GM21723 (cell line): ENCODE measurements around the gene MLYCD.

ENCODE experiments used
- ATAC-seq: cut with Tn5 transposase; IDR thresholded peaks from one replicate; pipeline ENCODE4 v1.9.1; 2021; ENCODE audit warnings: mild to moderate bottlenecking, moderate library complexity; ENCODE audit not compliant: unreplicated experiment

The MLYCD gene

DNA sequence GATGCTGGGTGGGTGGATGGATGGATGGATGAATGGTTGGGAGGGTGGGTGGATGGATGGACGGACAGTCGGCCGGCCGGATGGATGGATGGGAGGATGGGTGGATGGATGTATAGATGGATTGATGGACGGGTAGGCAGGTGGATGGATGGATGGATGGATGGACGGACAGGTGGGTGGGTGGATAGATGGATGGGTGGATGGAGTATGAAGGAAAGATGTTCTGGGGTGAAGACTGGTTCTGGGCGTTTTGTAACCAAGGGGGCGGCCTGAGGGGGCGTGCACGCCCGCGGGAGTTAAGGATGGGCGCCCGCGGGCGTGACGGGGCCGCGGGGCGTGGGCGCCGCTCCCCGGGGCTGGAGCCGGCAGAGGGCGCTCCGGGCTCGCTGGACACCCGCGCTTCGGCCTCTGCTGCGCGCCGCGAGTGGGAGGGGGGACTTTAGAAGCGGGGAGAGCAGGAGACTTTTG is 69.0 kb downstream of the MLYCD start, which contains the start of gene NECAB2:
Gene NECAB2, plus strand, starts transcription at position 407 of the 468 bp plus-strand sequence. CDS start 405 bp downstream, outside the sequence.
- no peak for ATAC-seq

DNA sequence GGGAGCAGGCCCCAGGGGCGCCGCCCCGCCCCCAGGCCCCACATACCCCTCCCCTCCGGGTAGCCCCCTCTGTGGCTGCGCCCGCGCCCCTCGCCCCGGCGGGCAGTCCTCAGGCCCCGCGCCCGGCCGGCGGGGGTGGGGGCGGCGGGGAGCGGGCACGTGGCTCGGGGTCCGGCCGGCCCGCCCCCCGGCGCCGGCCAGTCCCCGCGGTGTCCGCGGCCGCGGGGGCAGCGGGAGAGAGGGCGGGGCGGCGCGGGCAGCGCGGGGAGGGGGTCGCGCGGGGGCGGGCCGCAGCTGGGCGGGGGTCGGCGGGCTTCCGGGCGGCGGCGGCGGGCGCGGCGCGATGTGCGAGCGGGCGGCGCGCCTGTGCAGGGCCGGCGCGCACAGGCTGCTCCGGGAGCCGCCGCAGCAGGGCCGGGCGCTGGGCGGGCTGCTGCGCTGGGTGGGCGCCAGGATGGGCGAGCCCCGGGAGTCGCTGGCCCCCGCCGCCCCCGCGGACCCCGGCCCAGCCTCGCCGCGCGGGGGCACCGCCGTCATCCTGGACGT is 69.5 kb downstream of the MLYCD start:
- no peak for ATAC-seq

DNA sequence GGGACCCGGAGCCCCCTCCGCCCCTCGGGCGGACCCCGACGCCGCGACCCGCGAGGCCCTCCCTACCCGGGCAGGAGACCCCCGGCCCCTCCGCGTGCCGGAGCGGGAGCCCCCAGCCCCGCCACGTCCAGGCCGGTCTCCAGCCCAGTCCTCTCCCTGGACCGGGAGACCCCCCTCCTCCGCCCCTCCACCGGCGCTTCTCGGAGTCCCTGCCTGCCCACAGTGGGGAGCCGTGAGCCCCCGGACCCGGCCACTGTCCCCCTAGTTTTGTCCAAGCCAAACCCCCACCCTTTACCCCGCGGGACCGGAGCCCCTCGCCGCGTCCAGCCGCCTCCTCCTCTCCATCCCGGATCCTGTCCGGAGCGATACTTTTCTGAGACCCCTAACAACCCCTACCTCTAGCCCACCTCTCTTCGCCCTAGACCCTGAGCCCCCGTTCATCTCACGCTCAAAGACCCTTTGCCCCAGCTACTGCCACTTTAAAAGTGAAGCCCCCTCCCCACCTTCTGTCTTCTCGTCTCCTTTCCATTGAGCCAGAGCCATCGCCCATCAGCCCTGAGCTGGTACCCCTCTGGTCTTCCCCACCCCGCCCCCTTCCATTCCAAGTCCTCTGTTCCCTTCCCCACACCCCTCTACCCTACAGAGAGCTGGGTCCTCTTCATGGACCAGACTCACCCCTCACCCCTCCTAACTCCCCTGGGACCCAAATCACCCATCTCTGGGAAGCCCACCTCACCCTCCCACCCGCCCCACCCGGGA is 70.2 kb downstream of the MLYCD start:
- no peak for ATAC-seq

DNA sequence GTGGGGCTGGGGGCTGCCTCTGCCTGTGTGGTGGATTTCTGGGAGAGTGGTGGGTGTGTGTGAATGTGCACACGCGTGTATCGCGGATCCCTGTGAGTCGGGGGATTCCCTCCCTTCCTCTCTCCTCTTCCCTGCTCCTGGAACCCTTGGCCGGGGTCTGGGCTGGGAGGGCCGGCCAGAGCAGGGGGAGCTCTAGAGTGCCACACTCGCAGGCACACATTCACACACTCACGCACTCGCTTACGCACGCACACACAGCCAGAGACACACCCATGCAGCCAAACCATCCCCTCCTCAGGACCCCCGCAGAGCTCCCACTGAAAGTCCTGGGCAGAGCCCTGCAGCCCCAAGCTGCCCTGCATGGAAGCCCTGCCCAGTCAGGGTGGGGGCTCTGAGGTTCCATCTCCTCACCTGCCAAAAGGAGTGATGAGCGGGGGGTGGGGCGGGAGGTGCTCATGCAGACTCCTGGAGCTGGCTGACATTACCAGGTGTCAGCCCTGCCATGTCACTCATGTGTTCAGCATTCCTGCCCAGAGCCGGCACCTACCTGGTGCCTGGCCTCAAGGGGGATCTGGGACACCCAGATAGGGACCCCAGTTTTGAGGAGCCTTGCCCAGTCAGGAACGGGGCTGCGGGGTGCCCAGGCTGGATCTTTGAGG is 71.0 kb downstream of the MLYCD start:
- no peak for ATAC-seq

DNA sequence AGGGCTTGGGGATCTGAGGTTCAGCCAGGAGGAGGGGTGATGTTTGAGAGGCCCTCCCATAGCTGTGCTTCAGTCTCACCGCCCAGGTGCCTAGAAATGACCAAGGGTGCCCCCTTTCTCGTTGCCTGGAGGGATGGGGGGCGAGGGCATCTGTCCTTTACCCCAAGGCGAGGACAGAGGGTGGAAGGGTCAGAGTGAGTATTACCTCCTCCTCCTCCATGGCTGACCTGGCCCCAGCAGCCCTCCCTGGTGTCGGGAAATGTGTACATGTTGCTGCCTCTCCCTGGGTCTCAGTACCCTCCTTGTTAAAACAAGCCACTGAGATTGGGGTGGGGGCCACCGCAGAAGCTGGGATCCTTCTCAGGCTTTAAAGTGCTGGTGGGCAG is 71.5 kb downstream of the MLYCD start:
- ATAC-seq = no peak

DNA sequence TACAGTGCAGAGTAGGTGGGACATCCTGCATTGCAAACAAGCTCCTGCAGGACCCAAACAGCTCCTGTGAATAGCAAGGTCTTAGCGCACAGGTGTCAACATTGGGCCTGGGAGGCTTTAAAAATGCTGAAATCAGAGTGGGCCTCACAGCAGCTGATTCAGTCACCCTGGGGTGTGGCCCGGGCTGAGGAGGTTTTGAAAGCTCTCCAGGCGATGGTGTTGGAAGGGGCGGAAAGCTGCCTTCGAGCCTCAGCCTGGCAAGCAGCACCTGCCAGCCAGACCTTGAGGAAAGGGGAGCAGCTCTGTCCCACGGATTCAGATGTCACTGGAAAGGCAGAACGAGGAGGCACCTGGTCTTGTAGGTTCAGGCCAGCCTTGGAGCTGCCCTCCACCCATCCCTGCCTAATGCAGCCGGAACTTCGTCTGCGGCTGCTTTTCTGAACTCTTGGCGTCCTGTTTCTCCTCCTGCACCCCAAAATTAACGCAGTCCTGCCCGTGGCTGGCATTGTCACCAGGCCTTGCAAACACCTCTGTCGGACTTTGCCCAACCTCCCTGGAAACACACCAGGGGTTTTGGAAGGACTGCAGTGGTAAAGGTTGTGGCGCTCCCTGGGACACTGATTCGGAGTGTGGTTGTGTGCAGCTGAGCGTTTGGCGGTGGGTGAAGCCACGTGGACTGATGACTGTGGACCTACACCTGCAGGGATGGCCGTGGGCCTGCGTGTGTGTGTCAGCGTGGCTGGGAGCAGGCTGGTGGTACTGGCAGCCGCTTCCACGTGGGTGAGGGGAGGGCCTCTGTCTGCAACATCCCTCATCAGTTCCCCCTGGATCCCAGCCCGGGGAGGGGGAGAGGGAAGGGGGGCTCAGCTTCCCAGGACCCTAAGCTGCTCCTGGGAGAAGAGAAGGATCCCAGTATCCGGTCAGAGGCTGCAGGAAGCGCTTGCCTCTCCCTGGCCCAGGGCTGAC is 72.5 kb downstream of the MLYCD start:
- no peak for ATAC-seq

DNA sequence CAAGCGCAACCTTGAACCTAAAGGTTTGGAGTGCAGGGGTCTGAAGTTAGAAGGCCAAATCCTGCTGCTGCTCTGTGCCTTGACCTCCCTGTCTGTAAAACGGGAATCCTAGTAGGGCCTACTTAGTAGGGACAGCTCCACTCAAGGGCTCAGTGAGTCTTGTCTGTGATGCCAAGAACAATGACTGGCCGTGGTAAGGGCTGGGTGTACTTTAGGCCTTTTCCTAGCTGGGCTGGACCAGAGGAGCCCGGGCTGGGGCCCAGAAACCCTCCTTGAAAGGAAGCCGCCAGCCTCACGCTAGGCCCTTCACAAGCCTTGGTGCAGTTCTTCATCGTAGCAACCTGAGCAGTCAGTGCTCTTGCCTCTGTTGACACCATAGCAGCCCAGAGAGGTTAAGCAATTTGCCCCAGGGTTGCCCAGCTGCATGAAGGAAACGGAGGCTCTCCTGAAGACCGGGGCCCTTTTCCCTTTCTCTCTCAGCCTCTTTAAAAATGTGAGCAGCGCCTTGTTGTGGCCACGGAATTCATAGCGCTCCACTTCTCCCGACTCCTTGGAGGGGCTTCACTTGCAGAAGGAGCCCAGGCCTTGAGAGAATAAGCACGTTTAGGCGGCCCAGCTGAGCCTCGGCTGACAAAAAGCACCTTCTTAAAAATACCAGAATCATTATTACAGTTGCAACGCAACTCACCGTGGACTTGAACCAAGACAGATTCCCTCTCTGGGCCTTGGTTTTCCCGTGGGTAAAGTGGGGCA is 73.5 kb downstream of the MLYCD start:
- ATAC-seq = no peak

DNA sequence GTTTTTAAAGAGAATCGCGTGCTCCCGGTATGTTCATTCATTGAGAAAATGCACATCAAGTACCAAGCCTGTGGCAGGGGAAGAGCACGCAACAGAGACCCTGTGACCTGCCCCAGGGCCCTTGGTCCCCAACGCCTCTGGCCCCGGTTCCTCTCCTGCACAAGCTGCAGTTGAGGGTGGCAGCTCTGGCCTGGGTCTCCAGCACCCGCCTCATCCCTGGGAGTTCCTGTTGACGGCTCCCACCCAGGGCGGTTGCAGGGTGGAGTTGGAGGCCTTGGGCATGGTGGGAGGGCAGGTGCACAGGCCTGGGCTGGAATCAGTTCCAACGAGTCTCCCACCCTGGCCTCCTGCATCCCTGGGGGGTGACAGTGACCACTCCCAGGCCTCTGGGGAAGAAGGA is 74.2 kb downstream of the MLYCD start:
- ATAC-seq = no peak

DNA sequence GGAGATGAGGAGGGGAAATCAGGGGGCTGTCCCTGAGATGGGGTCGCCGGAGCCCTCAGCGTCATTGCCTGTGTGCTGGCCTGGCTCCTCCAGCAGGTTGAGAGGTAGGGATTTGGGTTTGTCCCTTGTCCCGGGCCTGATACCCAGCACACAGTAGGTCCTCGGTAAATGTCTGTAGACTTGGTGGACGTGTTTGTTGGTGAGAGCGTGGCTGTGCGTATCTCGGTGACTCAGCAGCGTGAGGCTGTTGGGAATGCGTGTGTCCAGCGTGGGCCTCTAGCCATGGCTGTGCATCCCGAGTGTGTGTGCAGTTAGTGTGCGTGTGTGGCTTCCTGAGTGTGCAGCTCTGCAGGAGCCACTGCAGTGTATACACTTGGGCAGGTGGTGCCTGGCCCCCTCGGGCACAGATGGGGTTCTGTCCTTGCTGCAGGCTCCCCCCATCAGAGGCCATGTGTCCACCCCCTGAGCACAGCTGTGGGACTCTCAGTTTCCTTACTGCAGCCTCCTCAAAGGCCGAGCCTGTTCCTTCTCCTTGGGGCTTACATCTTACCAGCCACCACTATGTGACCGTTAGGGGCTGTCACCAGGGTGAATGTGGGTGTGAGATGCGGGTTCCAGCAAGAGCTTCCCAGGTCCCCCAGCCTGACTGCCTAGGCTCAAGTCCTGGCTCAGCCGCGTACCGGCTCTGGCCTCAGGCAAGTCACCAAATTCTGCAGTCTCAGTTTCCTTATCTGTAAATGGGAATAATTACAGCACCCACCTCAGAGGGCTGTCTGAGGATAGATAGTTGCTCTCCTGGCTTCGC is 74.9 kb downstream of the MLYCD start:
- ATAC-seq = no peak

DNA sequence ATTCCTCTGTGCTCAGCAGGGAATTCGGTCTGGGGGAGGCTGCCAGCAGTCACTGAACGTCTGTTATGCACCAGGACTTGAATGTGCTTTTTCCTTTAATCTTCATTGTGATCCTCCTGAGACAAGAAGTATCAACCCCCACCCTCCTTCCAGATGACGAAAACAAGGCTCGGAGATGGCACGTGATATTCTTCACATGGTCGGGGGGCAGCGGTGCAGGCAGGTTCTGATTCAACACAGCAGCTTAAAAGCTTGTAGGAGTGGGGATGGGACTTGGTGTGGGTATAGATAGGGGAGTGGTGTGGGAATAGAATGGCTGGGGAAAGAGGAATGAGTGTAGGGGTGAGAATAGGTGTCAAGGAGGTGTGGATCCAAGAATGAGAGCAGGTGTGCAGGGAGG is 75.6 kb downstream of the MLYCD start:
- ATAC-seq = no peak

DNA sequence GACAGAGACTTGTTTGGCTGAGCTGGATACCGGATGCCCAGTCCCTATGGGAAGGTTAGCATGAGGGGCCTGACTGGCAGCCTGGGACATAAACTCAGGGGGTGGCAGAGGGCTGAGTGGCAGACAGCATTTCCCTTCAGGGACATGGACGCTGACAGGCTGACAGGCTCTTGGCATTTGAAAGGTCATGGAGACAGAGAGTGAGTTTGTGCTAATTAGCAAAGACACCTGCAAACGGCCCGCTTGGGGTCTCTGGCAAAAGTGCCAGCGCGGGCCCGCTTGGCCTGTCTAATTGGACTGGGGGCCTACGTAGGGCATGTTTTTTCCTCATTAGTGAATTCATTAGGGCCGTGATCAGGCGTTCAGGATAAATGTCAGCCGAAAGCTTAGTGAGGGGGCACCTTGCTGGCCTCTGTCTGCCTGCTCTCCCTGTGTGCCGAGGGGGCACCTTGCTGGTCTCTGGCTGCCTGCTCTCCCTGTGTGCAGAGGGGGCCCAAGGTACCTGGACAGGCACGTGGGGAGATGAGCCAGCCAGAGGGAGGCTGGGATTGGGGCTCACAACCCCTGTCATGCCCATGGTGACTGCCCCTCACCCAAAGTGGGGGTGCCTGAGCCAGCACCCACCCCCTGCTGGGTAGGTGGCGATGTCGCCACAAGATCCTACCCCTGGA is 76.8 kb downstream of the MLYCD start:
- no peak for ATAC-seq
